Brain microvascular endothelial cell (primary cell): ENCODE data around the gene LRRC4C.
"Not testable (repeated sequence)": the region's sequence is repeated elsewhere in the genome, so short reads cannot be mapped to it uniquely, and the experiment has no call there.

Source experiments
- DNase-seq: peaks from one replicate; pipeline ENCODE4 v3.0.0-alpha.2; 2020
- H3K27ac ChIP-seq: fragments of 250-450 bp; sonication (Bioruptor Pico); 2 replicates; pipeline ENCODE4 v1.5.1; 2020; ENCODE audit warnings: mild to moderate bottlenecking, moderate library complexity
- H3K27me3 ChIP-seq: fragments of 250-450 bp; sonication (Bioruptor Pico); replicated peaks from 2 replicates; pipeline ENCODE4 v1.5.1; 2020; ENCODE audit warnings: mild to moderate bottlenecking
- H3K36me3 ChIP-seq: fragments of 250-450 bp; sonication (Bioruptor Pico); replicated peaks from 2 replicates; pipeline ENCODE4 v1.5.1; 2020; ENCODE audit warnings: mild to moderate bottlenecking
- H3K4me3 ChIP-seq: 2 replicates; pipeline ENCODE4 v1.5.1; 2011; ENCODE audit warnings: low read depth, mild to moderate bottlenecking, control low read depth, low read length, moderate library complexity
- CTCF ChIP-seq: IDR thresholded peaks from 2 replicates; pipeline ENCODE4 v1.5.1; 2011; ENCODE audit warnings: low read depth, mild to moderate bottlenecking, moderate library complexity, low read length, control low read depth, inconsistent platforms; ENCODE audit errors: missing control alignments
- in situ Hi-C: cut with HindIII; loops from 2 replicates; pipeline ENCODE4 v1.10.0; 2017; ENCODE audit warnings: low sequenced_read_pairs, low pct_ligation_motif_present

Gene LRRC4C

GRCh38 chr11:40175980-40176379, 1283.5 kb downstream of the LRRC4C start:
- in situ Hi-C loops = no loop called here
- no peak overlapping the region for H3K27ac ChIP-seq
- H3K4me3 ChIP-seq = no peak overlapping the region
- H3K36me3 ChIP-seq = no peaks in the 10 kb centered on the region
- no peaks in the 10 kb centered on the region for H3K27me3 ChIP-seq
- no peak for TF ChIP-seq CTCF
- DNase-seq = no peak

GRCh38 chr11:40170078-40170477, 1289.4 kb downstream of the LRRC4C start:
- DNase-seq = no peak
- H3K4me3 ChIP-seq = no peak overlapping the region
- H3K27me3 ChIP-seq = no peaks in the 10 kb centered on the region
- no peak for TF ChIP-seq CTCF
- in situ Hi-C loops = no loop called here
- no peak overlapping the region for H3K27ac ChIP-seq
- no peaks in the 10 kb centered on the region for H3K36me3 ChIP-seq

DNA sequence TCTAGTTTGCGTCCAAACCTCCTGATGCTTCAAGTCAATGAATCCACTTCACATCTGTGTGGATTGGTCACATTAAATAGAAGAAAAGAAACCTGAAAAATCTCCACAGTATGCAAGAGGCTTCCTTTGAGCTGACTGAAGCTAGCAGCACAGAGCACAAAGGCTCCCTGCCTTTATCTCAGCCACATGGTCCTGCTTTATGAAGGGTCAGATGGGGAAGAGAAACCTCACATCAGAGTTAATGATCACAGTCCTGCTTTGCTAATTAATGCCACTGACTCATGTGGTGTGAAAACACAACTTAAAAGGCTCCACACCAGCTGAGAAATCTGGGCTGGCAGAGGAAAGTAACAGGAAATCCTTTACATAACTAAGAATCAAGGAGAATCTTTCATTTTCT, 1291.0 kb downstream of the LRRC4C start:
- in situ Hi-C loops = no loop called here
- no peak overlapping the region for H3K4me3 ChIP-seq
- no peak for TF ChIP-seq CTCF
- H3K27me3 ChIP-seq = no peaks in the 10 kb centered on the region
- no peak overlapping the region for H3K27ac ChIP-seq
- no peaks in the 10 kb centered on the region for H3K36me3 ChIP-seq
- DNase-seq = no peak

DNA sequence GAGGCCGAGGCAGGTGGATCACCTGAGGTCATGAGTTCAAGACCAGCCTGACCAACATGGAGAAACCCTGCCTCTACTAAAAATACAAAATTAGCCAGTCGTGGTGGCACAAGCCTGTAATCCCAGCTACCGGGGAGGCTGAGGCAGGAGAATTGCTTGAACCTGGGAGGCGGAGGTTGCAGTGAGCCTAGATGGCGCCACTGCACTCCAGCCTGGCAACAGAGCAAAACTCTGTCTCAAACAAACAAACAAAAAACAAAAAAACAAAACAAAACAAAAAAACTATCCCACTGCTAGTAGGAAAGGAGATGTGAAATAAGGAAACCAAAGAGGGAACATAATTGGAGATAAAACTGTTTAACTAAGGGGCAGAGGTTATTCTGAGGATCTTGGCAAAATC, 1291.6 kb downstream of the LRRC4C start:
- H3K27ac ChIP-seq, H3K4me3 ChIP-seq, in situ Hi-C loops: not testable (repeated sequence)

DNA sequence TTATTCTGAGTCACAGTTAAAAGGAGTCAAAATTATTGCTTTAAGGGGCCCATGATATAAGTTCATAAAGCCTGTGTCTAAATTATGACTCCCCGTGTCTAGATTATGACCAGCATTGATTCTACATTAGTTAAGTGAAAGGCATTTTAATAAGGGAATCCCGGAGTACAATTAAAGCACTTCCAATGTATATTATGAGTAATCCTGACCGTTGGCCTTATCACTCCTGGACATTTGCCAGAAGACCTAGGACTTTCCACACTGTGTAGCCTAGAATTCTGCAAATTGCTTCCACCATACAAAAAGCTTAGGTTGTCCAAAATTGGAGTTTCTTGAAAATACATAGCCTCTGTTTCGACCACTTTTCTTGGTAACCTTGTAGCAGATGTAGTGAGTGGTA, 1292.6 kb downstream of the LRRC4C start:
- no peak overlapping the region for H3K4me3 ChIP-seq
- H3K27me3 ChIP-seq = no peaks in the 10 kb centered on the region
- in situ Hi-C loops = no loop called here
- no peak overlapping the region for H3K27ac ChIP-seq
- H3K36me3 ChIP-seq = no peaks in the 10 kb centered on the region
- TF ChIP-seq CTCF = no peak
- DNase-seq = no peak

More for the DNA sequence above, 1291.6 kb downstream of the LRRC4C start:
- H3K27me3 ChIP-seq, DNase-seq, H3K36me3 ChIP-seq: not testable (repeated sequence)

GRCh38 chr11:40162901-40163883, 1296.3 kb downstream of the LRRC4C start:
- Histone ChIP-seq H3K27ac (no peak overlapping the region), H3K27me3 (no peaks in the 10 kb centered on the region), H3K36me3 (no peaks in the 10 kb centered on the region), H3K4me3 (no peak overlapping the region)
- in situ Hi-C loops = no loop called here
- TF ChIP-seq CTCF = no peak
- no peak for DNase-seq
